HEK293 (cell line): ENCODE measurements around the gene LSM11.

Experiments
- BCL6B ChIP-seq: fragments of 450-650 bp; formaldehyde crosslinking; IDR thresholded peaks from 2 replicates; pipeline ENCODE4 v1.5.1; 2017; ENCODE audit warnings: missing biosample characterization, missing genetic modification characterization
- MEIS1 ChIP-seq: sonication (generic); formaldehyde crosslinking; IDR thresholded peaks from 2 replicates; pipeline ENCODE4 v1.8.1; 2022; ENCODE audit warnings: missing genetic modification reagents, mild to moderate bottlenecking, borderline replicate concordance
- PBX3 ChIP-seq: sonication (generic); formaldehyde crosslinking; IDR thresholded peaks from 2 replicates; pipeline ENCODE4 v1.8.1; 2022; ENCODE audit warnings: mild to moderate bottlenecking, moderate library complexity, missing genetic modification reagents
- SETDB1 ChIP-seq: IDR thresholded peaks from one replicate; pipeline ENCODE4 v1.6.1; 2017; ENCODE audit warnings: mild to moderate bottlenecking, low read length, moderate library complexity, mixed read lengths; ENCODE audit not compliant: insufficient read length
- ZNF114 ChIP-seq: fragments of 450-650 bp; formaldehyde crosslinking; IDR thresholded peaks from 2 replicates; pipeline ENCODE4 v1.5.0; 2017; ENCODE audit warnings: missing biosample characterization, missing genetic modification characterization
- ZNF707 ChIP-seq: fragments of 450-650 bp; formaldehyde crosslinking; IDR thresholded peaks from 2 replicates; pipeline ENCODE4 v1.5.1; 2016; ENCODE audit warnings: missing biosample characterization, missing genetic modification characterization
- ZNF76 ChIP-seq: fragments of 450-650 bp; formaldehyde crosslinking; IDR thresholded peaks from 2 replicates; pipeline ENCODE4; 2016; ENCODE audit warnings: low read depth, missing biosample characterization, missing genetic modification characterization, borderline replicate concordance
- TF ChIP-seq, protein P1 (sequence below): fragments of 450-650 bp; formaldehyde crosslinking; IDR thresholded peaks from 2 replicates; pipeline ENCODE4 v1.5.1; 2016; ENCODE audit warnings: missing biosample characterization, missing genetic modification characterization
- TF ChIP-seq, protein P2 (sequence below): fragments of 450-650 bp; formaldehyde crosslinking; IDR thresholded peaks from 2 replicates; pipeline ENCODE4 v1.5.1; 2017; ENCODE audit warnings: missing biosample characterization, mild to moderate bottlenecking, missing genetic modification characterization, moderate library complexity
- TF ChIP-seq, protein P3 (sequence below): fragments of 450-650 bp; formaldehyde crosslinking; IDR thresholded peaks from 2 replicates; pipeline ENCODE4 v1.5.1; 2016; ENCODE audit warnings: missing biosample characterization, missing genetic modification characterization, low read depth
- TF ChIP-seq, protein P4 (sequence below): IDR thresholded peaks from 2 replicates; pipeline ENCODE4 v1.6.1; 2011; ENCODE audit warnings: mild to moderate bottlenecking, low read depth, low read length, borderline replicate concordance
- TF ChIP-seq, protein P5 (sequence below): fragments of 450-650 bp; formaldehyde crosslinking; IDR thresholded peaks from 2 replicates; pipeline ENCODE4 v1.5.1; 2016; ENCODE audit warnings: missing biosample characterization, missing genetic modification characterization

DNA sequence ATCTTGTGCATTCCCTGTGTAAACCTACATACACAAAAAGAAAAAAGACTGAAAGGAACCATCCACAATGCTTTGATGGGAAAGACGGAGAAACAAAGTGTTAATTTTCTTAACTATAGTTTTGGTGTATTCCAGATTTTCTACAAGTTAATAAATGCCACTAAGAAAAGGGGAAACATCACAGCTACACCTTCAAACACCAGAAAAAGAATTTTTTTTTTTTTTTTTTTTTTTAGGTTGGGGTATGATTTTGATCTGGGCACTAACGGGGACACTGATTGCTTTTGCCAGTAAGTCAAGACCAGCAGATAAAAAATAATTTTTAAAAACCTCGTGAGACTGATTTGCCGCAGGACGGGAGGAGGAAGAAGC lies 12.6 kb upstream of the LSM11 start:
- no peak for TF ChIP-seq PBX3 (CRISPR knock-in tag)
- TF ChIP-seq, protein P1, sequence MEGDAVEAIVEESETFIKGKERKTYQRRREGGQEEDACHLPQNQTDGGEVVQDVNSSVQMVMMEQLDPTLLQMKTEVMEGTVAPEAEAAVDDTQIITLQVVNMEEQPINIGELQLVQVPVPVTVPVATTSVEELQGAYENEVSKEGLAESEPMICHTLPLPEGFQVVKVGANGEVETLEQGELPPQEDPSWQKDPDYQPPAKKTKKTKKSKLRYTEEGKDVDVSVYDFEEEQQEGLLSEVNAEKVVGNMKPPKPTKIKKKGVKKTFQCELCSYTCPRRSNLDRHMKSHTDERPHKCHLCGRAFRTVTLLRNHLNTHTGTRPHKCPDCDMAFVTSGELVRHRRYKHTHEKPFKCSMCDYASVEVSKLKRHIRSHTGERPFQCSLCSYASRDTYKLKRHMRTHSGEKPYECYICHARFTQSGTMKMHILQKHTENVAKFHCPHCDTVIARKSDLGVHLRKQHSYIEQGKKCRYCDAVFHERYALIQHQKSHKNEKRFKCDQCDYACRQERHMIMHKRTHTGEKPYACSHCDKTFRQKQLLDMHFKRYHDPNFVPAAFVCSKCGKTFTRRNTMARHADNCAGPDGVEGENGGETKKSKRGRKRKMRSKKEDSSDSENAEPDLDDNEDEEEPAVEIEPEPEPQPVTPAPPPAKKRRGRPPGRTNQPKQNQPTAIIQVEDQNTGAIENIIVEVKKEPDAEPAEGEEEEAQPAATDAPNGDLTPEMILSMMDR (tag by site-specific recombination), result no peak
- TF ChIP-seq, protein P2, sequence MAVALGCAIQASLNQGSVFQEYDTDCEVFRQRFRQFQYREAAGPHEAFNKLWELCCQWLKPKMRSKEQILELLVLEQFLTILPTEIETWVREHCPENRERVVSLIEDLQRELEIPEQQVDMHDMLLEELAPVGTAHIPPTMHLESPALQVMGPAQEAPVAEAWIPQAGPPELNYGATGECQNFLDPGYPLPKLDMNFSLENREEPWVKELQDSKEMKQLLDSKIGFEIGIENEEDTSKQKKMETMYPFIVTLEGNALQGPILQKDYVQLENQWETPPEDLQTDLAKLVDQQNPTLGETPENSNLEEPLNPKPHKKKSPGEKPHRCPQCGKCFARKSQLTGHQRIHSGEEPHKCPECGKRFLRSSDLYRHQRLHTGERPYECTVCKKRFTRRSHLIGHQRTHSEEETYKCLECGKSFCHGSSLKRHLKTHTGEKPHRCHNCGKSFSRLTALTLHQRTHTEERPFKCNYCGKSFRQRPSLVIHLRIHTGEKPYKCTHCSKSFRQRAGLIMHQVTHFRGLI (tag by site-specific recombination), result no peak
- no peak for TF ChIP-seq MEIS1
- no peak for TF ChIP-seq ZNF114 (tag by site-specific recombination)
- no peak for TF ChIP-seq ZNF76 (tag by site-specific recombination)
- TF ChIP-seq BCL6B (tag by site-specific recombination), result no peak
- TF ChIP-seq, protein P3, sequence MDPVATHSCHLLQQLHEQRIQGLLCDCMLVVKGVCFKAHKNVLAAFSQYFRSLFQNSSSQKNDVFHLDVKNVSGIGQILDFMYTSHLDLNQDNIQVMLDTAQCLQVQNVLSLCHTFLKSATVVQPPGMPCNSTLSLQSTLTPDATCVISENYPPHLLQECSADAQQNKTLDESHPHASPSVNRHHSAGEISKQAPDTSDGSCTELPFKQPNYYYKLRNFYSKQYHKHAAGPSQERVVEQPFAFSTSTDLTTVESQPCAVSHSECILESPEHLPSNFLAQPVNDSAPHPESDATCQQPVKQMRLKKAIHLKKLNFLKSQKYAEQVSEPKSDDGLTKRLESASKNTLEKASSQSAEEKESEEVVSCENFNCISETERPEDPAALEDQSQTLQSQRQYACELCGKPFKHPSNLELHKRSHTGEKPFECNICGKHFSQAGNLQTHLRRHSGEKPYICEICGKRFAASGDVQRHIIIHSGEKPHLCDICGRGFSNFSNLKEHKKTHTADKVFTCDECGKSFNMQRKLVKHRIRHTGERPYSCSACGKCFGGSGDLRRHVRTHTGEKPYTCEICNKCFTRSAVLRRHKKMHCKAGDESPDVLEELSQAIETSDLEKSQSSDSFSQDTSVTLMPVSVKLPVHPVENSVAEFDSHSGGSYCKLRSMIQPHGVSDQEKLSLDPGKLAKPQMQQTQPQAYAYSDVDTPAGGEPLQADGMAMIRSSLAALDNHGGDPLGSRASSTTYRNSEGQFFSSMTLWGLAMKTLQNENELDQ (tag by site-specific recombination), result no peak
- no peak for TF ChIP-seq SETDB1
- TF ChIP-seq, protein P4, sequence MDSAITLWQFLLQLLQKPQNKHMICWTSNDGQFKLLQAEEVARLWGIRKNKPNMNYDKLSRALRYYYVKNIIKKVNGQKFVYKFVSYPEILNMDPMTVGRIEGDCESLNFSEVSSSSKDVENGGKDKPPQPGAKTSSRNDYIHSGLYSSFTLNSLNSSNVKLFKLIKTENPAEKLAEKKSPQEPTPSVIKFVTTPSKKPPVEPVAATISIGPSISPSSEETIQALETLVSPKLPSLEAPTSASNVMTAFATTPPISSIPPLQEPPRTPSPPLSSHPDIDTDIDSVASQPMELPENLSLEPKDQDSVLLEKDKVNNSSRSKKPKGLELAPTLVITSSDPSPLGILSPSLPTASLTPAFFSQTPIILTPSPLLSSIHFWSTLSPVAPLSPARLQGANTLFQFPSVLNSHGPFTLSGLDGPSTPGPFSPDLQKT, result no peak
- TF ChIP-seq ZNF707 (tag by site-specific recombination), result no peak
- TF ChIP-seq, protein P5, sequence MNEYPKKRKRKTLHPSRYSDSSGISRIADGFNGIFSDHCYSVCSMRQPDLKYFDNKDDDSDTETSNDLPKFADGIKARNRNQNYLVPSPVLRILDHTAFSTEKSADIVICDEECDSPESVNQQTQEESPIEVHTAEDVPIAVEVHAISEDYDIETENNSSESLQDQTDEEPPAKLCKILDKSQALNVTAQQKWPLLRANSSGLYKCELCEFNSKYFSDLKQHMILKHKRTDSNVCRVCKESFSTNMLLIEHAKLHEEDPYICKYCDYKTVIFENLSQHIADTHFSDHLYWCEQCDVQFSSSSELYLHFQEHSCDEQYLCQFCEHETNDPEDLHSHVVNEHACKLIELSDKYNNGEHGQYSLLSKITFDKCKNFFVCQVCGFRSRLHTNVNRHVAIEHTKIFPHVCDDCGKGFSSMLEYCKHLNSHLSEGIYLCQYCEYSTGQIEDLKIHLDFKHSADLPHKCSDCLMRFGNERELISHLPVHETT (tag by site-specific recombination), result no peak
